OCI-M2 (cell line): ENCODE measurements around the gene TAOK3.
"Not testable (repeated sequence)": the region's sequence is repeated elsewhere in the genome, so short reads cannot be mapped to it uniquely, and the experiment has no call there.

Source experiments
- DNase-seq: peaks from one replicate; lab custom pipeline; 2025; ENCODE audit not compliant: unreplicated experiment; lab: John Stamatoyannopoulos, UW

Gene TAOK3

DNA sequence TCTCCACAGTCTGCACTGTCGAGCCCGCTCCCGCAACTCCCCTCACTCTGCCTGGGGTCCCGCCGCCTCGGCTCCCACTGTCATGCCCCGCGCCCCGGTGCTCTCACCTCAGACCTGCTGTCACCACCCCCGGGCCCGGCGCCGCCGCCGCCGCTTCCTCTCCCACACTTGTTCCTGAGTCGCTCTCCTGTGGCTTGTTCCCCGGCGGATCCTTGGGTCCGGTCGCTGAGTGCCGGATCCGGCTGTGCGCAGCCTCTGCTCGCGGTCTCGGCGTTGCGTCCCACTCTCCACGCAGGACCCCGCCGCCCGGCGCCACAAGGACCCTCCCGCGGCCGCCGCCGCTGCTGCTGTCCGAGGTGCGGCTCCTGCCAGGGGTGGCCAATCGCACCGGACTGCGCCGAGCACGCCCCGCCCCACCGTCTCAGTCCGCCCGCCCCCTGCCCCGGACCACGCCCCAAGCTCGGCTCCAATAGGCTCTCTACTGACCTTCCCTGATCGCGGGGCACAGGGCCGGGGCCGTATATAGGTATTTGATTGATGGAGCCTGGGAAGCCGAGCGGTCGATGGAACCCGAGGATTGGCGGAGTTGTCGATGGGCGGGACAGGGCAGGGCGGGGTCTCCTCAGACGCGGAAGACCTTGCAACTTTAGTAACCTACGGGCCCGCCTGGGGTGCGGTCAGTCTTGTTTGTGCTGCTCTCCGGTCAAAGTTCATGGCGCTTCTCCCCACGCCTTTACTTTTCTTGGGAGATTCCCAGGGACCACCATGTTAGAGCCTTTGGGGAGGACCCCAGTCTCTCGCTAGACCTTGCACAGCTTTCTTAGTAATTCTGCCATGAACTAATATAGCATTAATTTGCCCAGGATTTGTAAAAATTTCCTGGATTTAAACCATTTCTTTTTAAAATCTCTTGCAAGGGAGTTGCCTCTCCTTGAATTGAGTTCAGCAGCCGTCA lies at the start of gene TAOK3:
Gene TAOK3, minus strand, starts transcription at position 367 of the 955 bp plus-strand sequence. CDS start 117,340 bp downstream, outside the sequence.
- peak; percentile 57 for DNase-seq

DNA sequence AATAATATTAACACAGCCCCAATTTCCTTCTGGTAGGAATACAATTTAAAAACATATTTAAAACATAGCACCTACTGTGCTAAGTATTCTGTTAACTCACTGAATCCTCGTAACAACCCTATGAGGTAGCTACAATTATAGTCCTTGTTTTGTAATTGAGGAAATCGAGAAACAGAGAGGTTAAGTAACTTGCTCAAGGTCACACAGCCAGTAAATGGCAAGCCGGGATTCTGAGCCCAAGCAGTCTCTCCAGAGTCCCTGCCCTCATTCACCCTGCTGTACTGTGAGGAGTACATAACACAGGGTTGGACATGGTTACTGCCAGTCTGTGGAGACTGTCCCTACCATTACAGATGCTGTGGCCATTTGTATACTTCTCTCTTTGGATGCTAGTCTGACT lies 48.0 kb upstream of the TAOK3 start:
- no peak for DNase-seq

DNA sequence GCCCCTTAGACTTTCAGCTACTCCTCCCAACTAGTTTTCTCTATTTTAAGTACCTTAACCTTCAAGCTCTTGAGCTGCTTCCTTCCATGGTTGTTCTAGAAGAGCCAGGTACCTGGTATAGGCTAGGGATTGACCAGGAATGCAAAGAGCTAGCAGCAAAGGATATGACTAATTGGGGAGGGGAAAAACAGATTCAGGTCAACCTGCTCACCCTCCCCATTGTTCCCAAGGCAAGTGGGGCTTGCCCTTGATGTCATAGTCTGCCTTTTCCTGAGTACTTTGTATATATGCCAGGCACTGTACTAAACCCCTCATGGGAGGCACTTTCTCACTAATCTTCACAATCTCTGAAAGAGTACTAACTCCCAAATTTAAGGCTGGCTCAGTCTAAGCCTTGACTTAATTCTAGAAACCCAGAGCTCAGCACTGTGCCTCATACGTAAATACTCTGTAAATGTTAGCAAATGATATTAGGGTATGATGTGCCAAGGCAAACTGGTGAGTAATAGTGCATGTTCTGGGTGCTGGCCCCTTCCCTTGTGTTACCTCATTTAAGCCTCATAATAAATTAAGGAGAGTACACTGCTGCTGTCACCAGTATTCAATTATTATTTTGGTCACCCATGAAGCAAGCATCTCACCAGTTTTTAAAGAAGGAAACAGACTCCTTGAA lies 45.8 kb upstream of the TAOK3 start:
- DNase-seq = no peak

DNA sequence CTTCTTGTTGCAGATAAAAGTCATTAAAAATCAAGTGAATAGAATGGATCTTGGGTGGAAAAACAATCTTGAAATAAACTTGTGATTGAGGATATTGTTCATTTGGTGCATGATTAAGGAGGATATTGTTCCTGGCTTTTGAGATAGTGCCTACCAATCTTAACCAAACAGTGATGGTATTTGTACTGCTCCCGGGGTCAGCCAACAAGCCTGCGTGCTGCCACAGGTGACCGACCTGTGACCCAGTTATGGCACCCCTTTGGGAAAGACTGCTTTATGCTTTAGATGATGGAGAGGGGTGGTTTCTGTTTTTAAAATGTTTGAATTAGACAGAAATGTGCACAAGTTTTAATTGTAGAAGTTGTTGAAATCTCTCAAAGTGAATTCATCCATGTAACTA lies 45.2 kb upstream of the TAOK3 start:
- no peak for DNase-seq

DNA sequence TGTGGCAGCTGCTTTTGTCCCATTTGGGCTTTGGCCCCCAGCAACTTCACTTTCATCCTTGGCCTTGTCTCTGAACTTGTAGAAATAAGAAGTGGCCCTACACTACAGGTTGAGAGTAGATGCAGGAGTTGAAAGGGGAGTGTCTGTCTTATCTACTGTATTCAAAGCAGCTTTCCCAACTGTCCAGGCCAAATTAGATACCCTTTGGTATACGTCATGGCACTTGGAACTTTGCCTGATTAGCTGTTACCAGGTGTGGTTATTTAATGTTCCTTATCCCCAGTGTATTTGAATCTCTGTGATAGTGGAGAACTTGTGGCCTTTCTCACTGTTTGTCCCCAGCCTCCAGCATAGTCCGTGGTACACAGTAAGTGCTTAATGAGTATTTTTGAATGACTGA lies 37.1 kb upstream of the TAOK3 start:
- DNase-seq = no peak

DNA sequence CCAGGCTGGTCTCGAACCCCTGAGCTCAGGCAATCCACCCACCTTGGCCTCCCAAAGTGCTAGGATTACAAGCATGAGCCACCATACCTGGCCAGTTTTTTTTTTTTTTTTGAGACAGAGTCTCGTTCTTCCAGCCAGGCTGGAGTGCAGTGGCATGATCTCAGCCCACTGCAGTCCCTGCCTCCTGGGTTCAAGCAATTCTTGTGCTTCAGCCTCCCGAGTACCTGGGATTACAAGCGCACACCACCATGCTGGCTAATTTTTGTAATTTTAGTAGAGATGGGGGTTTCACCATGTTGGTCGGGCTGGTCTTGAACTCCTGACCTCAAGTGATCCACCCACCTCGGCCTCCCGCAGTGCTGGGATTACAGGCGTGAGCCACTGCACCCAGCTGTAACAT lies 35.5 kb upstream of the TAOK3 start:
- DNase-seq = not testable (repeated sequence)

DNA sequence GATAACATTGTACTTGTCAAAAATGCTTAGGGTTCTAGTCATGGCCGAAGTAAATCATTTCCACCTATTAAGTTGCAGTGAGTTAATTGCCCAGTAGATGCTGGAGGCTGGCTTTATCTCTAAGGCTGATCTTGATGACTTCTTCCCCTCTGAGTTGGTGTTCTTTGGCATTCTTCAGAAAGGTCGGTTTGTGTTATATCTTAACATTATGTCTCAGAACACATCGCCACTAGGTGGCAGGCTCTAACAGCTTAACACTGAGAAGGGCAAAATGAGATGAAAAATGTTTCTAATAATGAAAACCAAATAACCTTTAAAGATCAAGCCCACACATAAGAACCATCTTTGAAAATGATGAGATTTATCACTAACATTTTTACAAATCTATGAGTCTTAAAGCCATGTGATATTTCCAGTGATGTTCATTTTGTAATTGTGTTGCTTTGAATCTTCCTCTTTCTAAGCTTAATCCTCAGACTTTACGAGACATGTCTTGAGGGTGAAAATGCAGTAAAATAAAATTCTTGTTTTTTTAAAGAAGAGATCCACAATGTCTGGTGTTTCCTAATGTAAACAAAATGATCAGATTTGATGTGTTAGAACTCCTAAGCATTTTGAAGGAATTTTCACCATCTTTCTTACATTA lies 32.3 kb upstream of the TAOK3 start:
- no peak for DNase-seq

DNA sequence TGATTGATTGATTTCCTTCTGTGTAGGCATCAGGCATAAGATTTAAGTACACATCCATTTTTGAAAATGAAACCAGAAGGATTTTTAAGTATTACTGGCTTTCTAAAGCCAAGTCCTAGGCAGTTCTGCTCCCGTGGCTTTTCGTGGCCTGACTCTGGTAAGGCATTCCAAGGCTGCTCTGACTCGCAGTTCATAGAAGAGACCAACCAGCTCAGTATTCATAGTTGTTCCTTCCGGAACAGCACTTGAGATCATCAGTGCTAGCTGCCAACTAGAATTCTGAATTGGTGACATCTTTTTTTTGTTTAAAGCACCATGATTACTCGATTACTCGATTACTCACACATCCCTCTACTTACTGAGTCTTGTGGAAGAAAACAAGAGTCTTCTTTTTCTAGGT lies 29.5 kb upstream of the TAOK3 start:
- DNase-seq = no peak

DNA sequence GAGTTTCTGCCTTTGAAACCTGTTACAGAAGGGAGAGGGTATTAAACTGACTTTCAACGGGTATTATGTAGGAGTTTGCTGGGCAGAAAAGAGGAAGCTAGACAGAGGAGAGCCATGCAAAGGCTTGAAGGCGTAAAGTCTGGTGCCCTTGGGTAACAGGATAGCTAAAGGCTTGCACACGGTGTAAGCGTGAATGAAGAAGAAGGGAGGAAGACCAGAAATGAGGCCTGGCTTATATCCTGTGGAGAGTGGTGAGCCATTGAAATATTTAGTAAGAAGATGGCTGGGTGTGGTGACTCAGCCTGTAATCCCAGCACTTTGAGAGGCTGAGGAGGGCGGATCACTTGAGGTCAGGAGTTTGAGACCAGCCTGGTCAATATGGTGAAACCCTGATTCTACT lies 26.2 kb upstream of the TAOK3 start:
- no peak for DNase-seq

DNA sequence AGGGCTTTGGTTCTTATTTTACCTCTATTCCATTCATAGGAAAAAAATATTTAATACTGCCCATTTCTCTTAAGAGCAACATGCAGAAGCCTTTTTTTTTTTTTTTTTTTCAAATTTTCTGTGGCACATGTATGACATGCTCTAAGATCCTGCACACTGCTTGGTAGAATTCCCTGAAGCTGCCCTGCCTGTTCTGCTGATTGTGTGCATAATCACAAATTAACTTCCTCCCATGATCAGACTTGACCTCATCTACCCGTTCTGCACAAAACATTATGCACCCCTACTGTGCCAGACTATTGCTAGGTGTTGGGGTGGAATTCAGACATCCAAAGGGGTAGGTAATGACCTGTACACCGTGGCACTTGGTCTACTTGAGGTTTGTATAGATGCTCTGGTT lies 25.8 kb upstream of the TAOK3 start:
- no peak for DNase-seq

DNA sequence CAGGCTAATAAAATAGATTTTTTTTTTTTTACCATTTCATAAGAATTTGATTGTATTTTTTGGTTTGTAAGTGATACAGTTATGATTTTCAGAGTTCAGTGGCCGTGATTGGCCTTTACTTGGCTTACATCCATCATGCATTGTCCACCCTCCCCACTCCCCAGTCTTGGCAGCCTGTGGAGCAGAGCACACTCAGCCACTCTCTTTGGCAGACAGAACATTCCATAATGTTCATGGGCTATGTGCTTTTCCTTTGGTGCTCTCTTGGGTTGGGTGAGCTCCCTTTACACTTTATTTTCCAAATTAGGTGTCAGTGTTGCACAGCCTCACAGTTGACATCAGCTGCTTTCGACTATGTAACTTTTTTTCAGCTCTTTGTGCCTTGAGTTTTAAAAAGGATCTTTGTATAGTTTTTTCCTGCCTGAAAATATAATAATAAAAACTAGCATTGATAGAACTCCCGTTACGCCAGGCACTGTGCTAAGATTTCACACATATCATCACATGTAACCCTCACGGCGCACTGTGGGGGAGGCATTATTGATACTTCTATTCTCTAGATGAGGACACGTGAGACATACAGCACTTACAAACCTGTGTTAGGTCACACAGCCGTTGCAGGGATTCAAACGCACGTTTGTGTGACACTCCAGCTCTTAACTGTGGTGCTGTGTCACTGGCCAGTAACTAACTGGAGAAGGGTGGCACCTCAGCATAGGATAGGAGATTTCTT lies 25.2 kb upstream of the TAOK3 start:
- no peak for DNase-seq

DNA sequence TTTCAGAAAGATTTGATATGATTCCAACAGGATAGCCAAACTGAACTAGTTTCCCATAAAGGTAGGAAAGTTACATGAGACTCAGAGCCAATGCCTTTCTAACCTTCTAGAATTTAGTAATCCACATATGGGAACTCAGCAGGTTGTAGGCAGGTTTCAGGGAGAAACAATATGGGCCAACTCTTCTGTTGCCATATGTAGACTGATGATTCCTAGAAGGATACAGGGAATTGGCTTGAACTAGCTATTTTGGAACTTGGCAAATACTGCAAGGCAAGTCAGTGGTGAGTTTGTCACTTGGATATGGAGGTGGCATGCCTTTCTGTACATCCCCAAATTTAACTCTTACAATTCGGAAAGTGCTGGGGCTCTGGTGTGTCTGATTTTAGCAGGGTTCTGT lies 19.1 kb upstream of the TAOK3 start:
- no peak for DNase-seq

DNA sequence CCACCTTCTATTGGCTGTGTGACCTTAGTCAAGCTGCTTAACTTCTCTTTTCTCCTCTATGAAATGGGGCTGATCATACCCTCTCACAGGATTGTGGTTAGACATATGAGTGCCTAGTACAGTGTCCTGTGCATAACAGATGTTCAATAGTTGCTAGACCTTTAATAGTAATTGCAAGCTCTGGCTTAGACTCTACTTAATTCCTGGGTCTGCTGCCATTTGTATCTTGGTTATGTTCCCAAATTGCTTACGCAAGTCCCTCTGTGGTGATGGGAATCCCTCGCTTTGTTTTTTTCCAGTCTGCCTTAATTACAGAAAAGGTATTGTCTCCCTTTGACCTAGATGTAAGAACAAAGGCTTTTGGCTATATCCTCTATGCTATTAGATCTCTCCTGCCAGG lies 18.7 kb upstream of the TAOK3 start:
- DNase-seq = no peak

DNA sequence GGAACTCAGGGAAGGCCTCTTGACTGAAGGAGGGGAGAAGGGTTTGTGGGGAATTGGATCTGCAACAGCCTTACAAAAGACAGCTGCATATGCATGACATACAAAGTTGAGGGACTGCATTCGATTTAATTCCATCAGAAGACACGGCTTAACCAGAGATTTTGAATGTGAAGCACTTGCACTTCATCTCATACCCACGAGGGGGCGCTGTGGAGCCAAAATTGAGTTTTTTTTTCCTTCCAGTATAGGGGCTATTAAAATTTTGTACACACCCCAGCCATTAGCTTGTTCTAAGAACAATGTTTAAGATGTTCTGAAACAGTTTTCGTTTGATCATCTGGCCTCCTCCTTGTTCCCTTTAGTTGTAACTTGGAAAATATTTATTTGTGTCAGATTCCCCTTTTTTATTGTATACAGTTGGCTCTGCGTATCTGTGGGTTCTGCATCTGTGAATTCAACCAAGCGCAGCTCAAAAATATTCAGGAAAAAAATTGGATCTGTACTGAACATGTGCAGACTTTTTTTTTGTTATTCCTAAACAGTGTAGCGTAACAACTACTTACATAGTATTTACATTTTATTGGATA lies 5.3 kb upstream of the TAOK3 start:
- peak; percentile 33 for DNase-seq

DNA sequence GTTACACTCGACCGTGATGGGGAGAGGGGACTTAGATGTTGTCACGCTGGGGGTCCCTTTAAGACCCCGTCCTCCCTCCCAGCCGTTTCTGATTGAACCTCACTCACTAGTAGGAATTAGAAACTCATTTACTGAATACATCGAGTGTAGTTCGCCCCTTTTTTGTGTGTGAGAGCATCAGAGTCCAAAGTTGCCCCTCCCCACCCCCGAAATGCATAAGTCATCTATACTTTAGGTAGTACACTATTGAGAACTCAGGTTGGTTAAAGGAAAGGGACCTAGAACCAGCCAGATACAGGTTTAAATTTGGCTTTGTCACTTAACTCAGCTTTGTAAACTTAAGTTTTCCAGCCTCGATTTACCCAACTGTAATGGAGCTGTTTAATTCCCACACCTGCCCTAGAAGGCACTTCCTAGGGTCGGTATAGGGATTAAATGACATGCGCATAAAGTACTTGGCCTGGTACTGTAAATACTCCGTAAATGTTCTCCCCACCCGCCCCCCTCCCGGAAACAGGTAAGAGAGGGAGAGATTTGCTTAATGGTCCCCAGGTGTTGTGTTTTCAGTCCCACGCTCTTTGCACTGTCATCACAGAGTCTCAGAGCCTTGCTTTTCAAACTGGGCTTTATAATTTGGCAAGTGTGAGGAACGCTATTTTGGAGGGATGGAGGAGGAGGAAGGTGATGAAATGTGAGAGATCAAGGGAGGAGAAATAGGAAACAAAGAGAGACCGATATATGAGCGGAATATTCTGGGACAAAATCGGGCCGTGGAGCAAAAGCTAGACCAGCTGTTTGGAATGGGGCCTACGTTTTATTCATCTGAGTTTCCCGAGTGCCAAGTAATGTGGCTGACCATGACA lies 4.5 kb upstream of the TAOK3 start:
- no peak for DNase-seq

DNA sequence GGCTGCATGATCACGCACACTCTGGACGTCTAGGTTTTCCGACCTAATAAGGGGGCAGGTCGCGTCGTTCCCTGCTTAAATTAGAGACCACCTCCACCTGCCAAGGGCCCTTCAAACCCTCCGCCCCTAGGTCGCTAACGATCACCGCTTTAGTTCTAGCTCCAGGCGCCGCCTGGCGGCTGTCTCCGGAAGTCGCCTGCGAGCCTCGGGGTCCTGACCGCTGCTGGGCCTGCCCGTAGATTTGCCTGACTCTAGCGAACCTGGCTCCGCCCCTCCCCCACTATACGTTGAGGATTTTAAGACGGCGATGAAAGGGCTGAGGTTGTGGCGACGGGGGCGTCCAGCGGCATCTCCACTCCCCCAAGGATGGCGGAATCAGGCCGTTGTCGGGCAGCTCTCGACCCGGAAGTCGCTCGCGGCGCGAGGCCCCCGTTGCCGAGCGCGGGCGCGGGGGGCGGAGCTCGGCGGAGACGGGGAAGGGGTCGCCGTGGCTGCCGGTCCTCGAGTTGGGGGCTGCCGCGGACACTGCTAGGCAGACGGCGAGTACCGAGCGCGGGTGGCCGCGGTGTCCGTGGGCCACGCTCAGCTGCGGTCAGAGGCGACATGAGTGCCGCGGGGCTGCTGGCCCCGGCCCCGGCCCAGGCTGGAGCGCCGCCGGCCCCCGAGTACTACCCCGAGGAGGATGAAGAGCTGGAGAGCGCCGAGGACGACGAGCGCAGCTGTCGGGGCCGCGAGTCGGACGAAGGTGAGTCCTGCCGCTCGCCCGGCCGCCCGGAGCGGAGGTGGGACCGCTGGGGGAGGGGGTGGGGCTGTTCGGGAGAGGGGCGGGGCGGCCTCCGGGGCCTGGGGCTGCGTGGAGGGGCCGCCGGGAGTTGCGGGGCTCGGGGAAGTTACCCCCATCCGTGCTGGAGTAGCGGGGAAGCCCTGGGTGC lies 3.6 kb upstream of the TAOK3 start, which contains the start of gene SUDS3:
Gene SUDS3, plus strand, starts transcription at position 467 of the 932 bp plus-strand sequence. Its CDS starts 137 bp downstream, at position 604.
- peak; percentile 17 for DNase-seq

DNA sequence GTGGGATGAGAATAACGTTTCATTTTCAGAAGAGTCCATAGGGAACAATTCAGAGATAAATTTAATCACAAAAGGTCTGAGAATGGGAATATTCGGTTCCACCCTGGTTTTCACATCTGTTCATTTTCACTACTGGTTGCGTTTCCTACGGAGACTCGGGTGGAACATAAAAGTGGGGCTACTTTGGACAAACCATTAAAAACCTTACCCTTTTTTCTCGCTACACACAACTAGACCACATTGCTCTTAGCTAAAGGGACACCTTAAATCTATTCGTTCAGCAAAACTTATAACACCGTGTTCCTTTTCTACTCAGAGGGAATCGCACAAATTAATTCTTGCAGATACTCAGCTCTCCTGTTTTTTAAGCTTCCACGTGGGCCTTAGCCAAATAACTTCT lies 2.6 kb upstream of the TAOK3 start:
- no peak for DNase-seq

DNA sequence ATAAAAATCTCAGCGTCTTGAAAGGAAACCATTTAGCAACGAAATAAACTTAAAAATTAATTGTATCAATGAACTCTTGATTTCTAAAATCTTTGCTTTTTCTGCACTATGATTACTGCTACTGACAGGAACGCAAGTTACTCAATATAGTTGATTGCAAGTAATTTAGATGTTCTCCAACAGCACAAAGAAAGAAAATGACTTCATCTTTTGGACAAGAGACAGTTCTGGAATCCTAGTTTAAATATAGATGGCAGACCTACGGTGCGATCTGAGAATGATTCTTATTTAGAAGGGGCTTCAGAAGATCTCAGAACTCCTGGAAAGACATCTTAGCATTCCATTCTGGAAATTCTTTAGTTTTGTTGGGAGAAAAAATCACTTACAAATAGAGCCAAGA lies 2.2 kb upstream of the TAOK3 start:
- no peak for DNase-seq
